CD4-positive, alpha-beta T cell treated with Interleukin-21 for 1 hour (primary cell): ENCODE results near the gene TDRD7.

Source experiments
- DNase-seq: peaks from one replicate; pipeline ENCODE4 v3.0.0-alpha.2; 2020

The TDRD7 gene, protein sequence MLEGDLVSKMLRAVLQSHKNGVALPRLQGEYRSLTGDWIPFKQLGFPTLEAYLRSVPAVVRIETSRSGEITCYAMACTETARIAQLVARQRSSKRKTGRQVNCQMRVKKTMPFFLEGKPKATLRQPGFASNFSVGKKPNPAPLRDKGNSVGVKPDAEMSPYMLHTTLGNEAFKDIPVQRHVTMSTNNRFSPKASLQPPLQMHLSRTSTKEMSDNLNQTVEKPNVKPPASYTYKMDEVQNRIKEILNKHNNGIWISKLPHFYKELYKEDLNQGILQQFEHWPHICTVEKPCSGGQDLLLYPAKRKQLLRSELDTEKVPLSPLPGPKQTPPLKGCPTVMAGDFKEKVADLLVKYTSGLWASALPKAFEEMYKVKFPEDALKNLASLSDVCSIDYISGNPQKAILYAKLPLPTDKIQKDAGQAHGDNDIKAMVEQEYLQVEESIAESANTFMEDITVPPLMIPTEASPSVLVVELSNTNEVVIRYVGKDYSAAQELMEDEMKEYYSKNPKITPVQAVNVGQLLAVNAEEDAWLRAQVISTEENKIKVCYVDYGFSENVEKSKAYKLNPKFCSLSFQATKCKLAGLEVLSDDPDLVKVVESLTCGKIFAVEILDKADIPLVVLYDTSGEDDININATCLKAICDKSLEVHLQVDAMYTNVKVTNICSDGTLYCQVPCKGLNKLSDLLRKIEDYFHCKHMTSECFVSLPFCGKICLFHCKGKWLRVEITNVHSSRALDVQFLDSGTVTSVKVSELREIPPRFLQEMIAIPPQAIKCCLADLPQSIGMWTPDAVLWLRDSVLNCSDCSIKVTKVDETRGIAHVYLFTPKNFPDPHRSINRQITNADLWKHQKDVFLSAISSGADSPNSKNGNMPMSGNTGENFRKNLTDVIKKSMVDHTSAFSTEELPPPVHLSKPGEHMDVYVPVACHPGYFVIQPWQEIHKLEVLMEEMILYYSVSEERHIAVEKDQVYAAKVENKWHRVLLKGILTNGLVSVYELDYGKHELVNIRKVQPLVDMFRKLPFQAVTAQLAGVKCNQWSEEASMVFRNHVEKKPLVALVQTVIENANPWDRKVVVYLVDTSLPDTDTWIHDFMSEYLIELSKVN

DNA sequence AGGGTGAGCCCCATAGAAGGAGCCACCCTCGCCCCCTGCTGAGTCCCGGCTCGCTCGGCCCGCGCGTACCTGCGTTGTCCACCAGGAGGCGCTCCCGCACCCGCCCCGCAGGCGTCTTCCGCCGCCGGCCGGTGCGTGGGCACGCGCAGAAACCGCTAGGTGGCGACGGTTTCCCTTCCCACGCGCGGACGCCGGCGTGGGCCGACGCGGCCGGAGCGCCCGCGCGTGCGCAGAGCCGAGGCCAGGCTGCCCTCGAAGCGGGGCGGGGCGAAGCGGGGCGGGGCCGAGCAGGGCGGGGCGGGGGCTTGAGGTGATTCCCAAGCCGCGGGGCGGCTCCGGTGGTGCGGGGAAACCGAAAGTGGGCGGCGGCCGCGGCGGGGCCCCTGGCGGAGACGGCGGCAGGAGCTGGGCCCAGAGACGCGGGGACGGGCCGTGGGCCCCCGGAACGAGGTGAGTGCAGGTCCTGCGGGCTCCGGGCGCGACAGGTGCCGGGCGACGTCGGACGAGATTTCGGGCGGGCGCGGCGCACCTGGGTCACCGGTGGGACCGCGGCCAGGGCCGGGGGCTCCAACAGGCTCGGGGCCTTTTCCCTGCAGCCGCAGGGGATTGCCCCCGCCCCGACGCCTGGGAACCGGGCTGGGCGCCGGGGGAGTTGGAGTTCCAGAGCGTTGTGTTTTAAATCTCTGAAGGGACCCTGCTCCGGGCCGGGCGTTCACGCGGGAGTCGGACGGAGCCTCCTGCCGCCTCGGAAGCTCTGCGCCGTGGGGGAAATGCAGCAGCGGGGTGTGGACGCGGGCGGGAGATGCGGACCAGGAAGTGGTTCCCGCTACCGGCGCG lies at the start of gene TDRD7:
TDRD7 (plus strand) TSS at position 308 of the 837 bp plus-strand sequence. CDS start 16,370 bp downstream, outside the sequence.
- DNase-seq: peak; percentile 93

DNA sequence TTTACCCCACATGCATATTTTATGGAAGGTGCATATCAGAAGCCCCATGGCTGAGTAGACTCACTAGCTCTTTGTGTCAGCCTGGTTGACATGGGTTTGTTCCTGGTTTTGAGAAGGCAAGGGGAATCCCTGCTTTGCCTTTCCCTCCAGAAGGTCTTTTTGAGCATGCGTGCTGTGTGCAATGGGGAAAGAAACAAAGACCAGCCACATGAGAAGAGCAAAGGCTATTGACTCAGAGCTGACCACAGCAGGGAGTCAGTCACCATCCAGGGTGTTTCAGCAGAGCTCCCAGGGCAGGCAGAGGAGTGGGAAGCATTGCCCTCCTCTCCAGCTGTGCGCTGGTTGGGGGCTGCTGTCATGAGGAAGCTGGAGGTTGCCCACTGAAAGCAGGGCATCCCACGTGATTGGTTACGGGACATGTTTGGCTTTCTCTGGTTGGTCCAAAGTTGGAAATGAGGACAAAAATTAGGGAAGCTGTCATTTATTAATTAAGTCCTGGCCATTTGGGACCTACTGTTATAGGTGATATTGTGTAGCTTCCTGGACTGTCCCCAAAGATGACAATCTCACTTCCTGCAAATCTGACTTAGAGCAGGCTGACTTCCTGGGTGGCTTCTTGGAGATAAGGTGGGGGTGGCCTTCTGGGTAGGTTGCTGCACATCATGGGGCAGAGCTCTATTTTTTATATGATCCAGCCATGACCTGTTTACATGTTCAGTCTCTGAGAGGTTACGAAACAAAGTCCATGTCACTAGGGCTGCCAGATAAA lies 48.9 kb upstream of the TDRD7 start:
- no peak for DNase-seq

DNA sequence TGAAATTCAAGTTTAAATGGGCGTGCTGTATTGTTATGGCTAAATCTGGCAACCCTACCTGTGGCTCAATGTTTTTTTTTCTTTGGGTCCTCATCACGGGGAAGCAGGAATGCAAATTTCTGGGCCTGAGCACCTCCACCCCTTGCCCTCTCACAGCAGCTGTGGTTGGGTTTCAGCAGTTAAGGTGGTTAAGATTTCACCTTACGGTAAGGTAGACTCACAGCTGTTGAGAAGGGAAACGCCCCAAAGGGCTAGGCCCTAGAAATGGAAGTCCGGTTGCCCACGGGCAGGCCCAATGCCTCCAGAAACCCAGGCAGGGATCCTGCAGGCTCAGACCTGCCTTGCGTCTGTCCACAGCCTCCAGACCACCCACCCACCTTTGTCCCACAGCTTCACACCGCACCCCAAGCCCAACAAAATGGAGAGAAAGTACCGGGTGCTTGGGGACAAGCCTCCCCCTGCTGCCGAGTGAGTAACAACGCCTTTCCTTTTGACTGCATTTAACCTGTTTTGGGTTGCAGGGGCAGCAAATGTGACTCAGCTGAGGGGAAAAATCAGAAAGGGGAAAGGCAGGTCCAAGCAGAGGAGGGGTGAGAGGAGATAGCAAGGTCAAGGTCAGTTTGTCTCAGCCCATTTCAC lies 48.1 kb upstream of the TDRD7 start:
- no peak for DNase-seq

DNA sequence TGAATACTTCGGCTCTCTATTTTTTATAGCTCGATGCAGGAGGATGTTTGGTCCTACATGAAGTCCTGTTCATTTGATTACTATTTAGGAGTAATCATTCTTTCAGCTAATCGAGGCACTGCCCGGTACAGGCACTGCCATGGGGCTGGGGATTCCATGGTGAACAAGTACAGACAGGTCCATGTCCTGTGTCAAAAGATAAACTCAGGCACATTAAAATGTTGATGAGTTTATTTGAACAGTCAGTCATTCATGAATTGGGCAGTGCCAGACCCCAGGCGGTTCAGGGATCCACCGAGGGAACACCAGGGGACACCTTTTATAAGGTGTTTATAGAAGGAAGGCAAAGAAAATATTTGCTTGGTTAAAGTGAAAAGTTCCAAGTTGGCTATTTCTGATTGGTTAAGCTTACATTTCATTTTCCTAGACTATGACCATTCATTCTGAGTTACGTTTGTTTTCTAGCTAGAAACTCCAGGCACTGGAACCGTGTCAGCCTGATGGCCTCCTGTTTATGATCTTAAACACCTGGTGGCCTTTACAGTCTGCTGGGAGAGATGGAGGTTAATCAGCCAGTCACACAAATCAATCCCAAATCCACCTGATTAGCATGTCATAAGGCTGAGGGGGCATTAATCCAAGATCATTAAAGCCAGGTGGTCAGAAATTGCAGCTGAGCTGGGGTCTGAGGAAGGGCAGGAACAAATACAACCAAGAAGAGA lies 47.0 kb upstream of the TDRD7 start:
- no peak for DNase-seq

DNA sequence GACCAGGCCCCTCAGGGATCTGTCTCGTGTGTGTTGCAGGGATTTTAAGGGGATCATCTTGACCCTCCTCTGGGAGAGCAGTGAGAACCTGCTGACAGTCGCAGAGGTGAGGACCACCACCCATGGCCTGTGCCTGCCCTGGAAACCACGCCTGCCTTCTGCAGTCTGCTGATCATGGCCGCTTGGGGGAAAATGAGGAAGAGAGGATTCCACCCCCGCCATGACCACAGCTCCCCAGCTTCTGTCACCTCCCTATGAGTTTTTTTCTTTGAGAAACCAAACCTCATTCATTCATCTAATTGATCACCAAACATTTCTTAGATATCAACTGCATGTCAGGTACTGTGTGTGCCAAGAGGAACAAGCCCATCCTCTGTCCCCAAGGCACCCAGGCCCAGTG lies 46.3 kb upstream of the TDRD7 start:
- DNase-seq: no peak

DNA sequence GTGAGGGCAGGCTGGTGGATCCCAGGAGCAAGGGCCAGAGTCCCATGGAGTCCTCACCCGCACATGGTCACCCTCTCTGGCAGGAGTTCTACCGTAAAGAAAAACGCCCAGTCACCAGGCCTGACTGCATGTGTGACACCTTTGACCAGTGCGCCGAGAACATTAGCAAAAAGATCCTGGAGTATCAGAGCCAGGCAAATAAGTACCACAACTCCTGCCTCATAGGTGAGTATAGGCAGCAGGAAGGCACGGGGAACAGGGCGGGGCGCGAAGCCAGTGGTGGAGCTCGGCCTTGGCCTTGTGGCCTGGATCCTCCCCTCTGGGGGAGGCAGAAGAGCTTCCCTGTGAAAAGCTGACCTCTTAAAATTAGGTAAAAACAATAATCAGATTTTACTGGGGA lies 45.4 kb upstream of the TDRD7 start:
- DNase-seq: no peak

DNA sequence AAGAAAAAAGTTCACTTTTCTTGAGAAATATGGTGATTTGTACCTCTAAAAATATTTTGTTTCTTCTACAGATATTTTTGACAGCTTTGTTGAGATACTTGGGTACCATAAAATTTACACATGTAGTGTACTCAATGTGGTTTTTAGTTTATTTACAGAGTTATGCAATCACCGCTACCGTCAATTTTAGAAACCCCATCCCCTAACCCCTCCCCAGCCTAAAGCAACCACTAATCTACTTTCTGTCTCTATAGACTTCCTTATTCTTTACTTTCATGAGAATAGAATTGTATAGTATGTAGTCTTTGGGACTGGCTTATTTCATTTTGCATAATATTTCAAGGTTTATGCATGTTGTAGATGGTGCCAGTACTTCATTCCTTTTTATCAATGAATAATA lies 45.0 kb upstream of the TDRD7 start:
- no peak for DNase-seq

DNA sequence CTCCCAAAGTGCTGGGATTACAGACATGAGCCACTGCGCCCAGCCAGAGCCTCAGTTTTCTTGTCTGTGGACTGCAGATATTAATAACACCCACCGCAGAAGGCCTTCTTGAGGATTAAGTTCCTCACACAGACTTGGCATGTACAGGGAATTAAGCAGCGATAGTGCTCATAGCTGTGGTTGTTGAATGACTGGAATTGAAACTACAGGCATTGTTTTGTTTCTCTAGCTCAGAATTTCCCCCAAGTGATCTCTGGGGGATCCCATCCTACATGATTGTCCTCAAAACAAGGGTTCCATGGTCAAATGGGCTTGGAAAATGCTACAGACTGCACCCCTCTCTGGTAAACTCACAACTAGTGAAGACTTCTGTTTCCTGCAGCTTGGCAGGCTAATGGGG lies 44.2 kb upstream of the TDRD7 start:
- DNase-seq: no peak

DNA sequence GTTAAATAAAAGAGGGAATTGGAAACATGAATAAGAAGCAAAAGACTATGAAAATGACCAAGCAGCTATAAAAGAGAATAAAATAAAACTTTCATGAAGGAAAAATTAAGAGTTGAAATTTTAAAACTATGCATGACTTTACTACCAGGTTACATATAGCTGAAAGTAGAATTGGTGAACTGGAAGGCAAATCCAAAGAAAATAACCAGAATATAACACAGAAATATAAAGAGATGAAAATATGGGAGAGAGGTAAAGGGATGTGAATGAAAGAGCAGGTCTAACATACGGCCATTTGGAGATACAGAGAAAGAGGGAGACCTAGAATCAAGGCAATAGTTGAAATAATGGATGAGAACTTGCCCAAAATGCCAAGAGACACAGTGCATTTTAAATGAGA lies 42.9 kb upstream of the TDRD7 start:
- no peak for DNase-seq

DNA sequence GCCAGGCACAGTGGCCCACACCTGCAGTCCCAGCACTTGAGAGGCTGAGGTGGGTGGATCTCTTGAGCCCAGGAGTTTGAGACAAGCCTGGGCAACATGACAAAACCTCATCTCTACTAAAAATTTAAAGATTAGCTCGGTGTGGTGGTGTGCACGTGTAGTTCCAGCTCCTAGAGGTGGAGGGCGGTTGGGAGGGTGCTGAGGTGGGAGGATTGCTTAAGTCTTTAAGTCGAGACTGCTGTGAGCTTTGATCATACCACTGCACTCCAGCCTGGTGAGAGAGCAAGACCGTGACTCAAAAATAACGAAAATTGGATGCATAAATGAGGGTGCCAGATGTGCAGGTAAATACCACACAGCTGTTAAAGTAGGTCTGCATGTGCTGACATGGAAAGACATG lies 39.3 kb upstream of the TDRD7 start:
- no peak for DNase-seq

DNA sequence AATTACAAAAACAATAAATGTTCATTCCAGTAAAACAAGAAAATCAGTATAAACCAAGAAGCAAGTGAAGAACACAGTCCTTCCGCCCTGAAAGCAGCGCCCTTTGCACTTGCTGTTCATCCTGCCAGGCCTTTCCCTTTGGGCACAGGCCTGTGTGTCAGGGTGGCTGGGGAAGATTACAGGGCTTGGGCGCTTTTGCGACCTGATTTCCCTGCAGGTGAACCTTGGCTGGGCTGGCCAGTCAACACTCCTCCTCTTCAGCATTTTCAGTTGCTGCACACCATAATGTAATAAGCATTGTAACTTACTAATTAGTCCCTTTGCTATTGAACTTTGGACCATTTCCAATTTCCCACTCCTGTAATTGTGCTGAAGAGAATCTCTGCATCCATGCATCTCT lies 38.6 kb upstream of the TDRD7 start:
- no peak for DNase-seq

DNA sequence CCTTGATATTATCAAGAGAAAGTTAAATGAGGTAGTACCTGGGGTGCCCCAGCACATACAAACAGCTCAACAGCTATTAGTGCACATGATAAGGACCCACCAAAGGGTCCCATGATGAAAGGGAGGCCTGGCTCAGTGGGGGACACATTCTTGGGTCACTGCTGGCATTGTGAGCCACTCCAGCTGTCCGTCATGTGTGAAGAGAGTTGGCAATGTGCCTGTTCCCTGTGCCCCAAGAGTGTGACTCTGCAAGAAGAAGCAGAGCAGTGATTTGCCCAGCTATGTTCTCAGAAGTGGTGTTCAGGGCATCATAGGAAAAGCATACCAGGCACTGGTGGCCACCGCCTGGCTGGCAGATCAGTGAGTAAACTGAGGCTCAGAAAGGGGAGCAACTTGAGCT lies 37.1 kb upstream of the TDRD7 start:
- no peak for DNase-seq

DNA sequence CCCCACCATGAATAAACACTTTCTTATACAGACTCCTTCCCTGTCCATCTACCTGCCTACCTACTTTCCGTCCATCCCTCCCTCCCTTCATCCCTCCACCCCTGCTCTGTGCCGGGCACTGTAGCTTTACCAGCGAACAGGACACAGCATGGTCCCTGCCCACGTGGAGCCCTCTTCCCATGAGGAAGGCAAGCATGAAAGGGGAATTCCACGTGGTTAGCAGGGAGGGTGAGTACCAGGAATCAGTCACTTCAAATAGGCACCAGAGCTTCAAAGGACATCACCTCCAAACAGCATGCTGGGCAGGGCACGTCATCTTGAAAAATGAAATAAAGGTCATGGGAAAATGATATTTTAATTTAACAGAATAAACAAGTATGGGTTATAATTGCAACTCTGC lies 35.0 kb upstream of the TDRD7 start:
- DNase-seq: no peak

DNA sequence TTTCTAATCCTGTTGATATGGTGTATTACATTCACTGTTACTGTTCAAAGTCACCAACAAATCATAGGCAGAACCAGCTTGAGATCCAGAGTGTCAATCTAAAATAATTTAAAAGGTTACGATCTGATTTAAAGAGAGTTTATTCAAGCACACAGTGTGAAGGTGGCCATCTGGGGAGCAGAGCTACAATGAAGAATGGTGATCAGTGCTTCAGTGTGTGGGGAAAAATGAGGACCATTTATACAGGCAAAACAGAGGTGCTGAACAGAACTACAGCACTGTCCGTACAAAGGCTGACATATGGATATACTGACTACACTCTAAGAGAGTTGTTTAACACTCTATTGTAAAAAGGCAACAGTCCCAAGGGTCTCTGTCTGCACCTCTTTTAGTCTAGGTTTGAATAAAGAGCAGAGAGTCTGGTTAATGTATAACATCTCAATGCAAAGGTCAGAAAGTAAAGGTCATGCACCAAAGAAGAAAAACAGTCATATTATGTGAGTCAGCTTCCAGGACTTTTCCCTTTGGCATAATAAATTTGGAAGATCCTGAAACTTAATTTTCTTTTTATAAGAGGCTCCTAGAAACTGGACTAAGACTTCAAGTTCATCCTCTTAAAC lies 29.7 kb upstream of the TDRD7 start:
- DNase-seq: no peak

DNA sequence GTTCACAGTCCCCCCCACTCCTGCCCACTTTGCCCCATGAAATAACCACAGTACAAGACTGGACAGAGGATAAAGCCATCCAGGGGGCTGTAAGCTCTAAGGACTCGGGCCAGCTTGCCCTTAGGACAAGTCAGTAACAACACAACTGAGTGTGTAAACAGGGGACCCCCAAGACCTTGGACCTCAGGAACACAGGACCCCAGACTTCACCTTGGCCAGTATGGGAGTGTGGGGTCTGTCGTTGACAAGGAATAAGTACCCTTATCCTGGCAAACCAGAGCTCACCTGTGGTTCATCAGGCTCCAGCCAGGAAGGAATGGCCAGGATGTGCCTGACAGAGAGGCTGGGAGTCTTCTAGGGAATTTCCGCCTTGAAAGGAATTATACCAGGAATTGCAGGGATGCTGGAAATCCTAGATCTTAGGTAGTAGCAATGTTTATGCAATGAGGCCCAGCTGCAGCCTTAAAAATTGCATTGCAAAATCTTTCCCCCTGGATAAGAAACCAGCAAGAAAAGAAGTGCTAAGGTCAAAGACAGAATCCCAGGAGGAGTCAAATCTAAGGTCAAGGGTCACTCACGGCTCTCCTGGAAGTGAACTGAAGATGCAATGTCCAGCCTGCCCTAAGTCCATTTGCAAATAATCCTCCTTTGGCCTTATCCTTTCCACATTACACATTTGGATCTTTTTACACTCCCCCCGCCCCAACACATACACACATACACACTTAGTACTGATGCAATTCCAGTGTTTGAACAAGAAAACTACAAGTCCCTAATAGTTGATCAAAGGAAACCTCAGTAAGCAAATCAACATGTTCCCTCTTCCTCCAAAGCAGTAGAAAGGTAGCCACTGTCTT lies 27.3 kb upstream of the TDRD7 start:
- no peak for DNase-seq

DNA sequence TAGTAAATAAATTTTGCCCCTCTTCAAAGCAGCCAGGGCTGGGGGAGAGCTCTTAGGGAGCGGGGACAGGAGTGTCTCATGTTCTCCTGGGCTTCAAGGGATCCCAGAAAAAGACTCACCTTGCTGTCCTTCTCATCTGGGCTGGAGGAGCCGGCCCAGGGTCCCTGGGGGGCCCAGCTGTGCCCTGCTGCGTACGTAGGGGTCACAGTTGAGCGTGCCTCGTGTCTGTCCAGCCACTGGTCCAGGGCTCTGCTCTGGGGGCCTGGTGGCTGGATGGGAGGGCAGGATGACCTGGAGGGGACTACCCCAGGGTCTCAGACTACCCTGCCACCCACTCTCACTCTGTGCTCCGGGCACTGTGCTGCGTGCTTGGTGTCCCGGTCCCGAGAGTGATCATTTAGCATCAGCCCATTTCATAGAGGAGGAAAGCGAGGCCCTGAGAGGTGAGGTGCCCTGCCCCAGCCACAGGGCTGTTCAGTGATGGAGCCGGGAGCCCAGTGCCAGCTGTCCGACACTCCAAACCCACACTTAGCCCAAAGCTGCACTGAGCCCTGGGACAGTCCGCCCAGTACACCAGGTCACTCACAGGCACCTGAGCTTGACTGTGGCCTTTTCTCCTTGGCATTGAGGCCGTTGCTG lies 26.2 kb upstream of the TDRD7 start:
- no peak for DNase-seq

DNA sequence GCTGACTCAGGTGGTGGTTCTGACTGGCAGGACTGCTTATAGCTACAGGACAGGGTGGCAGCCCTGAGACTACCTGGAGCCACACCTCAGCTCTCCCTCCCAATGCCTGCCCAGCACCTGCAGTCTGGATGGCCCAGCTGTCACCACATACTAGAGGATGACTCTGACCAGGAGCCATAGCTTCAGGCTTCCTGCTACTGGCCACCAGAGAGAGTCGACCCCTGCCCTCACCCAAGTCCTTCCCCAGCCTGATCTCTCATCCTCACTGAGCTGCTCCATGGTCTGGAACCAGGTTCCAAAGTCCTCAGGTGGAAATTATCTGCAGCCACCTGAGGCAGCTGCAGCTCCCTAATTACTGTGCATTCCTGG lies 25.6 kb upstream of the TDRD7 start:
- no peak for DNase-seq

DNA sequence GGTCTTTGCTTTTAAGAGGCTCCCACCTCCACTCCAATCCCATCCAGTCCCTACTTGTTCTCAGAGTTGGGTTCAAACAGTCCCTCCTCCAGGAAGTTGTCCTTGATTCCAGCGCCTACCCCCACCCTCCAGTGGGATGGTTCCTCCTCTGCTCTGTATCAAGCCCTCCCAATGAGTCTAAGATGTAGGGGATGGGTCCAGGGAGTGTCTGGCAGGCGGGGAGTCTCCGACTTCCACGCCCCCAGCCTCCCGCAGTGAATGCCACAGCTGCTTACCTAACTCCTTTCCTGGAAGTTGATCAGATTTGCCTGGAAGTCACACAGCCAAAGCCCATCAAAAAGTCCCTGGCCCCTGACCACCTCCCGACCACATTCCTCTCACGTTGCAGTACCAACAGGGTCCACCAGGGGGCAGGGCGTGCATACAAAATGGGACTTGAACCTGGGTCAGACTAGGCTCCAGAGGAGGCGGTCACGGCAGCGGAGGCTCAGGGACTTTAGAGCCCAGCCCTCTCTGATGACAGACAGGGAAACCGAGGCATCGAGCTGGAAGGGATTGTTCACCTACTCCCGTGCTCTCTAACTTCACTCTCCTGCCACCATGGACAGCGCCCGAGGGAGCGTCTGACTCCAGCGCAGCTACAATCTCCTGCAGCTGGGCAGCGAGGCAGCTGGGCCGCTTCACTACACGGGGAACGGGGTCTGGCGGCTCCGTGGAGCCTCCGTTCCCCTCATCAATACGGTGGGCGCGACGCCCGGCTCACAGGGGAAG lies 25.0 kb upstream of the TDRD7 start:
- DNase-seq: peak; percentile 62
